Measurements from ENCODE around the gene EMC6. TPM values are rescaled to one million over a fixed set of nuclear protein-coding genes. Genes with fewer than 3 reads are reported as not detected.

Gene EMC6
- total RNA-seq, 3 donors from 2014 or later (not counting 1 experiment from before 2014, with no cell fraction given): 29.3 to 34.7 (median 32.1) TPM

- ATAC-seq (no peak), DNase-seq (no peak)
- intact Hi-C loops (cut with micrococcal nuclease): no loop called here
- Histone ChIP-seq H3K27me3 (ENCODE audit: control insufficient read depth, insufficient read depth, low read length) (peaks cover 3% of the 10 kb centered on the region), H3K9me3 (ENCODE audit: control insufficient read depth, insufficient read depth, low read length) (no peaks in the 10 kb centered on the region), H3K27ac (ENCODE audit: low read length) (no peak overlapping the region), H3K36me3 (ENCODE audit: control insufficient read depth, insufficient read depth, low read length) (peaks cover 2% of the 10 kb centered on the region), H3K4me3 (ENCODE audit: low read length) (no peak overlapping the region), H3K4me1 (ENCODE audit: control insufficient read depth, insufficient read depth, low read length) (peaks cover 46% of the 10 kb centered on the region)
- Mint-ChIP-seq H3K36me3 (no peaks in the 10 kb centered on the region), H3K27ac (no peak overlapping the region), H3K4me1 (peaks cover 0 to 7% of the 10 kb centered on the region in 2 donors), H3K4me3 (no peak overlapping the region), H3K27me3 (ENCODE audit: low read depth in 2 of 2) (peaks cover 0 to 8% of the 10 kb centered on the region in 2 donors), H3K9me3 (no peaks in the 10 kb centered on the region)
- WGBS (ENCODE audit: insufficient coverage): 85% methylated on average over 19 of the region's 19 CpGs
- TF ChIP-seq CTCF (IDR thresholded peaks at IDR 0.05): no peak
These were observed 19.5 kb downstream of the EMC6 start for GRCh38 chr17:3688027-3688553.

GRCh38 chr17:3688852-3689261, 20.2 kb downstream of the EMC6 start:
- Histone ChIP-seq H3K9me3 (ENCODE audit: control insufficient read depth, insufficient read depth, low read length) (no peaks in the 10 kb centered on the region), H3K4me1 (ENCODE audit: control insufficient read depth, insufficient read depth, low read length) (peaks cover 46% of the 10 kb centered on the region), H3K27me3 (ENCODE audit: control insufficient read depth, insufficient read depth, low read length) (peaks cover 3% of the 10 kb centered on the region), H3K4me3 (ENCODE audit: low read length) (no peak overlapping the region), H3K27ac (ENCODE audit: low read length) (no peak overlapping the region), H3K36me3 (ENCODE audit: control insufficient read depth, insufficient read depth, low read length) (peaks cover 2% of the 10 kb centered on the region)
- no peak for ATAC-seq
- Mint-ChIP-seq H3K9me3 (no peaks in the 10 kb centered on the region), H3K27ac (no peak overlapping the region), H3K4me3 (no peak overlapping the region), H3K4me1 (peaks cover 2 to 6% of the 10 kb centered on the region in 2 donors), H3K27me3 (ENCODE audit: low read depth in 2 of 2) (peaks cover 0 to 8% of the 10 kb centered on the region in 2 donors), H3K36me3 (no peaks in the 10 kb centered on the region)
- TF ChIP-seq CTCF (IDR thresholded peaks at IDR 0.05): no peak
- intact Hi-C loops (cut with micrococcal nuclease): no loop called here
- 89% methylated on average over 11 of the region's 14 CpGs for WGBS (ENCODE audit: insufficient coverage)
- DNase-seq: no peak

DNA sequence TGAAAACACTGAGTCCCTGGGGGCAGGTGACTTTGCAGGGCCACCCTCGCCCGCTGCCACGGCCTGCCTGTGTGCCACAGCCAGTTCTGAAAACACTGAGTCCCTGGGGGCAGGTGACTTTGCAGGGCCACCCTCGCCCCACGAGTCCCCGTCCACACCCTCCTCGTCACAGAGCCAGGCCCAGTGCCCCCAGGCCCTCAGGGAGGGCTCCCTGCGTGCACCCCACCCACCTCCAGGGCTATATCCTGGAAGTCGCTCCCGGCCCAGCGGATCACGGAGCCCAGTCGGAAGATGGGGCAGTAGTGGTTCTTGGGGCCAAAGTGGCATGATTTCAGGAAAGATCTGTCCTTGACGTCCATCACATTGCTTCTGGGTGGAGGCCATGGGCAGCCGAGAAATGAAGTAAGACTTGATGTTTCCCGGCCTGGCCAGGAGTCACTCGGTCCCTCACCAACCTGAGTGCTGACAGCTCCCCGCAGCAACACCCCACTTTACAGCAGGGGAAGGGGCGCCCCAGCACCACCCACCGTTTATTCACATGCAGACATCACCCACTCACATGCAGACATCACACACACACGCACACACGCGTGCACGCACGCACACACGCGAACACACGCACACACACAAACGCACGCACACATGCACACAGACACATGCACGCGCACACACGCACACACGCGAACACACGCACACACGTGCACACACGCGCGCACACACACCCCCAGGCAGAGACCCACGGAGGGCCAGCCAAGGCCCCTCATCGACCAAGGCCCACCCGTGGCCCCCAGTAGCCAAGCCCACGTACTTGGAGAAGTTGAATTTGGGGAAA, 20.9 kb downstream of the EMC6 start:
- peaks cover 0 to 8% of the 10 kb centered on the region in 2 donors for H3K27me3 Mint-ChIP-seq (ENCODE audit: low read depth in 2 of 2)
- peaks cover 8 to 12% of the 10 kb centered on the region in 2 donors for H3K4me1 Mint-ChIP-seq
- no peaks in the 10 kb centered on the region for H3K36me3 Mint-ChIP-seq
- H3K27me3 ChIP-seq (ENCODE audit: control insufficient read depth, insufficient read depth, low read length): peaks cover 3% of the 10 kb centered on the region
- TF ChIP-seq CTCF (IDR thresholded peaks at IDR 0.05): no peak
- H3K27ac ChIP-seq (ENCODE audit: low read length): no peak overlapping the region
- H3K36me3 ChIP-seq (ENCODE audit: control insufficient read depth, insufficient read depth, low read length): peaks cover 2% of the 10 kb centered on the region
- H3K27ac Mint-ChIP-seq: no peak overlapping the region
- no peaks in the 10 kb centered on the region for H3K9me3 ChIP-seq (ENCODE audit: control insufficient read depth, insufficient read depth, low read length)
- peaks cover 49% of the 10 kb centered on the region for H3K4me1 ChIP-seq (ENCODE audit: control insufficient read depth, insufficient read depth, low read length)
- 90% methylated on average over 42 of the region's 44 CpGs for WGBS (ENCODE audit: insufficient coverage)
- H3K4me3 Mint-ChIP-seq: no peak overlapping the region
- intact Hi-C loops (cut with micrococcal nuclease): loop anchor here (5.0 kb wide), 1 partner anchor 78 kb away; no protein-coding TSS in a partner anchor
- no peak overlapping the region for H3K4me3 ChIP-seq (ENCODE audit: low read length)
- no peaks in the 10 kb centered on the region for H3K9me3 Mint-ChIP-seq
- no peak for ATAC-seq
- DNase-seq: no peak

Measured in natural killer cell (primary cell).